Measurements from ENCODE around the gene IFT22. TPM values are rescaled to one million over a fixed set of nuclear protein-coding genes. Genes with fewer than 3 reads are reported as not detected.

The IFT22 gene
- total and polyA plus RNA-seq, 4 donors = 5.5 to 9.4 (median 7.6) TPM

DNA sequence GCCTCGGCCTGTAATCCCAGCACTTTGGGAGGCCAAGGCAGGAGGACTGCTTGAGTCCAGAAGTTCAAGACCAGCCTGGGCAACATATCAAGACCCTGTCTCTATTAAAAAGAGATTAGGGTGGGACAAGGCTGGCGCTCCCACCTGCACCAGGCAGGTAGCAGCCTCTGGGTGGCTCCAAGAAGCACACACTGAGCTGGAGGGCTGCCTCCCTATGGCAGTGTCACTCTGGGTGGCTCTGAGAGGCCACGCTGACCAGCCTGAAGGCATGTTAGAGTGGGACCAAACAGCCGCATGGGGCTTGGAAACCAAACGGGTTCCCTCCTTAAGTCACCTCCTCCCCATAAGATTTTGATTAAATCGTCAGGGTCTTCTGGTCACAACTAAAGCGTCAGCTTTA is 21.3 kb upstream of the IFT22 start:
- Histone ChIP-seq H3K9ac (ENCODE audit: low read depth in 1 of 2, low read length in 2 of 2) (no peak overlapping the region), H3K27ac (ENCODE audit: low read depth in 1 of 2, low read length in 2 of 2) (no peak overlapping the region), H3K36me3 (ENCODE audit: control insufficient read depth in 4 of 4, insufficient read depth in 3 of 4, low read depth in 1 of 4, low read length in 3 of 4) (no peaks in the 10 kb centered on the region), H3K27me3 (ENCODE audit: control insufficient read depth in 4 of 4, insufficient read depth in 4 of 4, low read length in 3 of 4) (no peaks in the 10 kb centered on the region), H3K4me3 (ENCODE audit: low read depth in 1 of 3, low read length in 3 of 3) (no peak overlapping the region), H3K9me3 (ENCODE audit: control insufficient read depth in 4 of 4, low read length in 3 of 4) (no peaks in the 10 kb centered on the region), H3K4me1 (ENCODE audit: control insufficient read depth in 4 of 4, insufficient read depth in 4 of 4, low read length in 3 of 4) (no peaks in the 10 kb centered on the region)
- WGBS = 90% methylated on average over 7 of the region's 7 CpGs
- DNase-seq (ENCODE audit: low spot score) = no peak
- TF ChIP-seq HNF4G (IDR thresholded peaks at IDR 0.05) (no peak), RXRA (IDR thresholded peaks at IDR 0.05) (no peak), MAX (IDR thresholded peaks at IDR 0.05) (no peak), YY1 (IDR thresholded peaks at IDR 0.05) (no peak)
- TF ChIP-seq, protein P1, sequence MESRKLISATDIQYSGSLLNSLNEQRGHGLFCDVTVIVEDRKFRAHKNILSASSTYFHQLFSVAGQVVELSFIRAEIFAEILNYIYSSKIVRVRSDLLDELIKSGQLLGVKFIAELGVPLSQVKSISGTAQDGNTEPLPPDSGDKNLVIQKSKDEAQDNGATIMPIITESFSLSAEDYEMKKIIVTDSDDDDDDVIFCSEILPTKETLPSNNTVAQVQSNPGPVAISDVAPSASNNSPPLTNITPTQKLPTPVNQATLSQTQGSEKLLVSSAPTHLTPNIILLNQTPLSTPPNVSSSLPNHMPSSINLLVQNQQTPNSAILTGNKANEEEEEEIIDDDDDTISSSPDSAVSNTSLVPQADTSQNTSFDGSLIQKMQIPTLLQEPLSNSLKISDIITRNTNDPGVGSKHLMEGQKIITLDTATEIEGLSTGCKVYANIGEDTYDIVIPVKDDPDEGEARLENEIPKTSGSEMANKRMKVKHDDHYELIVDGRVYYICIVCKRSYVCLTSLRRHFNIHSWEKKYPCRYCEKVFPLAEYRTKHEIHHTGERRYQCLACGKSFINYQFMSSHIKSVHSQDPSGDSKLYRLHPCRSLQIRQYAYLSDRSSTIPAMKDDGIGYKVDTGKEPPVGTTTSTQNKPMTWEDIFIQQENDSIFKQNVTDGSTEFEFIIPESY (IDR thresholded peaks at IDR 0.05) = no peak

- Histone ChIP-seq H3K9me3 (ENCODE audit: control insufficient read depth in 4 of 4, low read length in 3 of 4) (no peaks in the 10 kb centered on the region), H3K36me3 (ENCODE audit: control insufficient read depth in 4 of 4, insufficient read depth in 3 of 4, low read depth in 1 of 4, low read length in 3 of 4) (no peaks in the 10 kb centered on the region), H3K27ac (ENCODE audit: low read depth in 1 of 2, low read length in 2 of 2) (no peak overlapping the region), H3K4me1 (ENCODE audit: control insufficient read depth in 4 of 4, insufficient read depth in 4 of 4, low read length in 3 of 4) (no peaks in the 10 kb centered on the region), H3K4me3 (ENCODE audit: low read depth in 1 of 3, low read length in 3 of 3) (no peak overlapping the region), H3K9ac (ENCODE audit: low read depth in 1 of 2, low read length in 2 of 2) (no peak overlapping the region), H3K27me3 (ENCODE audit: control insufficient read depth in 4 of 4, insufficient read depth in 4 of 4, low read length in 3 of 4) (no peaks in the 10 kb centered on the region)
- whole genome bisulfite sequencing = 92% methylated on average over 14 of the region's 14 CpGs
- TF ChIP-seq HNF4A (conservative IDR thresholded peaks at IDR 0.05) (no peak), RAD21 (IDR thresholded peaks at IDR 0.05) (no peak), ATF3 (IDR thresholded peaks at IDR 0.05) (no peak), FOXA2 (IDR thresholded peaks at IDR 0.05) (no peak), SP1 (IDR thresholded peaks at IDR 0.05) (no peak), RXRA (IDR thresholded peaks at IDR 0.05) (no peak), EGR1 (IDR thresholded peaks at IDR 0.05; ENCODE audit: low read depth in 2 of 2) (no peak)
- TF ChIP-seq, protein P1 (IDR thresholded peaks at IDR 0.05) = no peak
- TF ChIP-seq, protein P2, sequence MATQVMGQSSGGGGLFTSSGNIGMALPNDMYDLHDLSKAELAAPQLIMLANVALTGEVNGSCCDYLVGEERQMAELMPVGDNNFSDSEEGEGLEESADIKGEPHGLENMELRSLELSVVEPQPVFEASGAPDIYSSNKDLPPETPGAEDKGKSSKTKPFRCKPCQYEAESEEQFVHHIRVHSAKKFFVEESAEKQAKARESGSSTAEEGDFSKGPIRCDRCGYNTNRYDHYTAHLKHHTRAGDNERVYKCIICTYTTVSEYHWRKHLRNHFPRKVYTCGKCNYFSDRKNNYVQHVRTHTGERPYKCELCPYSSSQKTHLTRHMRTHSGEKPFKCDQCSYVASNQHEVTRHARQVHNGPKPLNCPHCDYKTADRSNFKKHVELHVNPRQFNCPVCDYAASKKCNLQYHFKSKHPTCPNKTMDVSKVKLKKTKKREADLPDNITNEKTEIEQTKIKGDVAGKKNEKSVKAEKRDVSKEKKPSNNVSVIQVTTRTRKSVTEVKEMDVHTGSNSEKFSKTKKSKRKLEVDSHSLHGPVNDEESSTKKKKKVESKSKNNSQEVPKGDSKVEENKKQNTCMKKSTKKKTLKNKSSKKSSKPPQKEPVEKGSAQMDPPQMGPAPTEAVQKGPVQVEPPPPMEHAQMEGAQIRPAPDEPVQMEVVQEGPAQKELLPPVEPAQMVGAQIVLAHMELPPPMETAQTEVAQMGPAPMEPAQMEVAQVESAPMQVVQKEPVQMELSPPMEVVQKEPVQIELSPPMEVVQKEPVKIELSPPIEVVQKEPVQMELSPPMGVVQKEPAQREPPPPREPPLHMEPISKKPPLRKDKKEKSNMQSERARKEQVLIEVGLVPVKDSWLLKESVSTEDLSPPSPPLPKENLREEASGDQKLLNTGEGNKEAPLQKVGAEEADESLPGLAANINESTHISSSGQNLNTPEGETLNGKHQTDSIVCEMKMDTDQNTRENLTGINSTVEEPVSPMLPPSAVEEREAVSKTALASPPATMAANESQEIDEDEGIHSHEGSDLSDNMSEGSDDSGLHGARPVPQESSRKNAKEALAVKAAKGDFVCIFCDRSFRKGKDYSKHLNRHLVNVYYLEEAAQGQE (IDR thresholded peaks at IDR 0.05) = no peak
- DNase-seq (ENCODE audit: low spot score) = no peak
These were observed 18.8 kb upstream of the IFT22 start for GRCh38 chr7:101340379-101340778.
